ENCODE measurements around the gene SEMA7A. TPM values are rescaled to one million over a fixed set of nuclear protein-coding genes. Genes with fewer than 3 reads are reported as not detected.
"Not testable (repeated sequence)": the region's sequence is repeated elsewhere in the genome, so short reads cannot be mapped to it uniquely, and the experiment has no call there.

SEMA7A gene
- total RNA-seq, 2 donors from 2014 or later: 11.7 to 44.9 TPM

GRCh38 chr15:74397239-74398068, 36.3 kb downstream of the SEMA7A start:
- peak overlapping the region; percentile 67 for H3K4me3 Mint-ChIP-seq
- H3K27ac Mint-ChIP-seq: peak overlapping the region; percentile 86
- ATAC-seq (replicated peaks): no peak
- H3K9me3 Mint-ChIP-seq: no peaks in the 10 kb centered on the region
- no peaks in the 10 kb centered on the region for H3K27me3 Mint-ChIP-seq
- peaks cover 54% of the 10 kb centered on the region for H3K4me1 Mint-ChIP-seq
- no peaks in the 10 kb centered on the region for H3K36me3 Mint-ChIP-seq (ENCODE audit: low read depth)

GRCh38 chr15:74396445-74397238, 37.1 kb downstream of the SEMA7A start:
- H3K4me3 Mint-ChIP-seq: peak overlapping the region; percentile 67
- ATAC-seq (replicated peaks): peak; percentile 77
- peak overlapping the region; percentile 86 for H3K27ac Mint-ChIP-seq
- H3K4me1 Mint-ChIP-seq: peaks cover 54% of the 10 kb centered on the region
- H3K36me3 Mint-ChIP-seq (ENCODE audit: low read depth): no peaks in the 10 kb centered on the region
- no peaks in the 10 kb centered on the region for H3K27me3 Mint-ChIP-seq
- H3K9me3 Mint-ChIP-seq: no peaks in the 10 kb centered on the region

GRCh38 chr15:74396146-74396438, 37.7 kb downstream of the SEMA7A start:
- Mint-ChIP-seq H3K27ac (peak overlapping the region; percentile 86), H3K36me3 (ENCODE audit: low read depth) (no peaks in the 10 kb centered on the region), H3K9me3 (no peaks in the 10 kb centered on the region), H3K27me3 (no peaks in the 10 kb centered on the region), H3K4me3 (peak overlapping the region; percentile 67), H3K4me1 (peaks cover 54% of the 10 kb centered on the region)
- no peak for ATAC-seq (replicated peaks)

GRCh38 chr15:74395319-74396145, 38.2 kb downstream of the SEMA7A start:
- no peak for ATAC-seq (replicated peaks)
- Mint-ChIP-seq H3K27me3 (no peaks in the 10 kb centered on the region), H3K27ac (peak overlapping the region; percentile 86), H3K36me3 (ENCODE audit: low read depth) (no peaks in the 10 kb centered on the region), H3K4me3 (peak overlapping the region; percentile 67), H3K9me3 (no peaks in the 10 kb centered on the region), H3K4me1 (peaks cover 53% of the 10 kb centered on the region)

- Mint-ChIP-seq H3K9me3 (no peaks in the 10 kb centered on the region), H3K36me3 (ENCODE audit: low read depth) (no peaks in the 10 kb centered on the region), H3K27me3 (no peaks in the 10 kb centered on the region), H3K27ac (peak overlapping the region; percentile 70), H3K4me1 (peaks cover 49% of the 10 kb centered on the region), H3K4me3 (no peak overlapping the region)
- ATAC-seq (replicated peaks): no peak
Observed at GRCh38 chr15:74394090-74394846, 39.5 kb downstream of the SEMA7A start.

- Mint-ChIP-seq H3K27me3 (no peaks in the 10 kb centered on the region), H3K4me1 (peaks cover 49% of the 10 kb centered on the region), H3K27ac (peak overlapping the region; percentile 70), H3K4me3 (peak overlapping the region; percentile 57), H3K9me3 (no peaks in the 10 kb centered on the region), H3K36me3 (ENCODE audit: low read depth) (no peaks in the 10 kb centered on the region)
- ATAC-seq (replicated peaks): no peak
Observed at GRCh38 chr15:74393423-74393822, 40.3 kb downstream of the SEMA7A start.

DNA sequence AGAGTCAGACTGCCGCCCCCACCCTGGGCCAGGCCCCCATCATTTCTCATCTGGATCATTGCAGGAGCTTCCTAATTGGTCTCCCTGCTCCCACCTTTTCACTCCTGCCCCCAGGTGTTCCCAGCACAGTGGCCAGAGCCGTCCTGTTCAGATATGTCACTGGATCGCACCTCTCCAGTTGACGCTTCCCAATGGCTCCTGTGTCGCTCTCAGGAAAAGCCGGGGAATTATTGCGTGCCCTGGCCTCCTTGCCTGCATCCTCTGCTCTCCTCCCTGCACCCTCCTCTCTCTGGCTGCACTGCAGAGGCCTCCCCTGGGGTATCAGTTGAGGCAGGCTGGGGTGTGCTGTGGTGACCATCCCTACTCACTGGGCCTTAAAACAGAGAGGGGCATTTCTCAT, 40.9 kb downstream of the SEMA7A start:
- peak overlapping the region; percentile 70 for H3K27ac Mint-ChIP-seq
- peak overlapping the region; percentile 57 for H3K4me3 Mint-ChIP-seq
- H3K36me3 Mint-ChIP-seq (ENCODE audit: low read depth): no peaks in the 10 kb centered on the region
- ATAC-seq (replicated peaks): no peak
- H3K9me3 Mint-ChIP-seq: no peaks in the 10 kb centered on the region
- H3K4me1 Mint-ChIP-seq: peaks cover 45% of the 10 kb centered on the region
- H3K27me3 Mint-ChIP-seq: no peaks in the 10 kb centered on the region

GRCh38 chr15:74392451-74392830, 41.3 kb downstream of the SEMA7A start:
- no peaks in the 10 kb centered on the region for H3K9me3 Mint-ChIP-seq
- H3K27me3 Mint-ChIP-seq: no peaks in the 10 kb centered on the region
- no peak for ATAC-seq (replicated peaks)
- peak overlapping the region; percentile 70 for H3K27ac Mint-ChIP-seq
- peak overlapping the region; percentile 57 for H3K4me3 Mint-ChIP-seq
- no peaks in the 10 kb centered on the region for H3K36me3 Mint-ChIP-seq (ENCODE audit: low read depth)
- peaks cover 40% of the 10 kb centered on the region for H3K4me1 Mint-ChIP-seq

- Mint-ChIP-seq H3K4me3 (peak overlapping the region; percentile 57), H3K27me3 (no peaks in the 10 kb centered on the region), H3K27ac (peak overlapping the region; percentile 70), H3K9me3 (no peaks in the 10 kb centered on the region), H3K36me3 (ENCODE audit: low read depth) (no peaks in the 10 kb centered on the region), H3K4me1 (peaks cover 36% of the 10 kb centered on the region)
- ATAC-seq (replicated peaks): no peak
Observed at GRCh38 chr15:74391582-74392450, 41.9 kb downstream of the SEMA7A start.

DNA sequence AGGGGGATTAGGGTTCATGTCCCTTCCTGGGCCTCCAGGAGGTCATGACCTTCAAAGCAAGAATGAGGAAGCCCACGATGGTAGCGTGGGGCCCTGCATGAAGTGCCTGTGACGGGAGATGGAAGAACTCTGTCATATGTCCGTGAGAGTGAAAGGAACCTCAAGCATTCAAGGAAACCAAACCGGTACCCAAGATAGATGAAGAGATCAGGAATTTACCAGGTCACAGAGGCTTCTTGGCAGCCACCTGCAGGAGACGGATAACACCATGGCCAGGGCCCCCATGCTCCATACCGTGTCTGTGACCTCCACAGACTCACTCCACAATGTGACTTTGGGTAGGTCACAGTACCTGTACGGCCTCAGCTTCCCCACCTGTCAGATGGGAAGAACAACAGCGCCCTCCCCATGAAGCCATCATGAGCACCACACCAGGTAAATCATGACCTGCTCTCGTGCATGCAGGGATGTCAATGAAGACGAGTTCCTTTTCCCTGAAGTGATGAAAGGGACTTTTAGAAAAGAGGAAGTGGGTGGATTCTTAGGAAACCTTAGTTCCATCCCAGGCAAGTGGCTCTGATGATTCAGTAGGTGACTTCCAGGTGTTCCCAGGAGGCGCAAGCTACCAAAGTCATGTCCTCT, 43.0 kb downstream of the SEMA7A start:
- H3K9me3 Mint-ChIP-seq: no peaks in the 10 kb centered on the region
- H3K4me3 Mint-ChIP-seq: peak overlapping the region; percentile 57
- peaks cover 25% of the 10 kb centered on the region for H3K4me1 Mint-ChIP-seq
- H3K36me3 Mint-ChIP-seq (ENCODE audit: low read depth): no peaks in the 10 kb centered on the region
- no peaks in the 10 kb centered on the region for H3K27me3 Mint-ChIP-seq
- peak; percentile 38 for ATAC-seq (replicated peaks)
- H3K27ac Mint-ChIP-seq: peak overlapping the region; percentile 70

- not testable (repeated sequence) for ATAC-seq (replicated peaks); H3K27me3 Mint-ChIP-seq; H3K36me3 Mint-ChIP-seq (ENCODE audit: low read depth); H3K9me3 Mint-ChIP-seq
- Mint-ChIP-seq H3K4me1 (peaks cover 25% of the 10 kb centered on the region), H3K4me3 (peak overlapping the region; percentile 57), H3K27ac (peak overlapping the region; percentile 70)
Observed at GRCh38 chr15:74390049-74390646, 43.6 kb downstream of the SEMA7A start.

GRCh38 chr15:74389241-74390048, 44.3 kb downstream of the SEMA7A start:
- no peaks in the 10 kb centered on the region for H3K27me3 Mint-ChIP-seq

More at GRCh38 chr15:74389241-74390048, 44.3 kb downstream of the SEMA7A start:
- ATAC-seq (replicated peaks): no peak
- Mint-ChIP-seq H3K9me3 (no peaks in the 10 kb centered on the region), H3K4me1 (peaks cover 31% of the 10 kb centered on the region), H3K27ac (peak overlapping the region; percentile 40), H3K4me3 (peak overlapping the region; percentile 57), H3K36me3 (ENCODE audit: low read depth) (no peaks in the 10 kb centered on the region)
